Measurements from ENCODE around the gene ASTN2. TPM values are rescaled to one million over a fixed set of nuclear protein-coding genes. Genes with fewer than 3 reads are reported as not detected.

ASTN2 gene
- total RNA-seq, 6 experiments from 2014 or later = 0.91 to 3.1 (median 2.5) TPM

DNA sequence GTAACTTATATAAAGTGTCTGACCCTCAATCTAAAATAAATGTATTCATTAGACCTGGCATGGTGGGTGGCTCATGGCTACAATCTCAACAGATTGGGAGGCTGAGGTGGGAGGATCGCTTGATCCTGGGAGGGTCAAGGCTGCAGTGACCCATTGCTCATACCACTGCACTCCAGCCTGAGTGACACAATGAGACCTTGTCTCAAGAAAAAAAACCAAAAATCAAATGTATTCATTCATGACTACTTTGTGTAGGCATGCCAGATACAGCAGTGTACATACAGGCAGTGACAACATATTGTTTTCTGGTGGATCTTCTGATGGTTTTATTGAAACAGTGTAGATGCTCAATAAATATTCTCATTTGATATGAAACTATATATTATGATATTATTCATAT, 526.8 kb downstream of the ASTN2 start:
- Histone ChIP-seq H3K27me3 (no peaks in the 10 kb centered on the region), H3K4me1 (no peaks in the 10 kb centered on the region), H3K4me3 (no peak overlapping the region), H3K9me3 (no peaks in the 10 kb centered on the region), H3K27ac (no peak overlapping the region), H3K36me3 (no peaks in the 10 kb centered on the region)
- TF ChIP-seq CTCF (IDR thresholded peaks at IDR 0.05) (no peak), POLR2A (IDR thresholded peaks at IDR 0.05) (no peak)
- DNase-seq (no peak), ATAC-seq (no peak)
- intact Hi-C loops (cut with DNase I) = no loop called here
- 88% methylated on average over 1 of the region's 1 CpG for WGBS (ENCODE audit: insufficient coverage, low coverage, low lambda C conversion rate, missing lambda C conversion rate)

DNA sequence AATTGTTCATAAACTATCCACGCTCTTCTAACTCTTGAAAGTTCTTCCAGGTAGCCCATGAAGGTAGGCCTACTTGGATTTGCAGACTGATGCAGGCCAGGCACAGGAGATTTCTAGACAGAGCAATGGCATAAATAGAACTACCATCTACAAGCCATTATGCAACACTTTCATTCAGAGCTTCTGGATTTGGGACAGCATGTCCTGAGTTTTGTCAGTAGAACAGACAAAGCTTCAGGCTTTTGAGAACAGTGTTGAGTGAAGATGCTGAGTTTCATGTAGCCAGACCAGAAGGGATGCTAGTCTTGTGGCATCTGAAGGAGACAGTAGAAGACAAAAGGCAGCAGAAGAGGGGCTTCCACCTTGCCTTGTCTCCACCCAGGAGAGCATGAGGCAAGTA, 531.2 kb downstream of the ASTN2 start:
- no peak for DNase-seq

GRCh38 chr9:116877072-116877471, 537.8 kb downstream of the ASTN2 start:
- no peaks in the 10 kb centered on the region for H3K36me3 ChIP-seq
- no peaks in the 10 kb centered on the region for H3K27me3 ChIP-seq
- no peaks in the 10 kb centered on the region for H3K4me1 ChIP-seq
- DNase-seq (no peak), ATAC-seq (no peak)
- H3K9me3 ChIP-seq = no peaks in the 10 kb centered on the region
- 74% methylated on average over 3 of the region's 3 CpGs for WGBS (ENCODE audit: insufficient coverage, low coverage, low lambda C conversion rate, missing lambda C conversion rate)
- no peak for TF ChIP-seq CTCF (IDR thresholded peaks at IDR 0.05)
- no peak for TF ChIP-seq POLR2A (IDR thresholded peaks at IDR 0.05)
- no peak overlapping the region for H3K27ac ChIP-seq
- intact Hi-C loops (cut with DNase I) = no loop called here
- no peak overlapping the region for H3K4me3 ChIP-seq

More for the DNA sequence above, 531.2 kb downstream of the ASTN2 start:
- no peak for ATAC-seq
- TF ChIP-seq POLR2A (IDR thresholded peaks at IDR 0.05) (no peak), CTCF (IDR thresholded peaks at IDR 0.05) (no peak)
- 71% methylated on average over 1 of the region's 1 CpG for WGBS (ENCODE audit: insufficient coverage, low coverage, low lambda C conversion rate, missing lambda C conversion rate)
- Histone ChIP-seq H3K27ac (no peak overlapping the region), H3K4me3 (no peak overlapping the region), H3K36me3 (no peaks in the 10 kb centered on the region), H3K27me3 (no peaks in the 10 kb centered on the region), H3K9me3 (no peaks in the 10 kb centered on the region), H3K4me1 (no peaks in the 10 kb centered on the region)
- intact Hi-C loops (cut with DNase I) = no loop called here

GRCh38 chr9:116875576-116875975, 539.3 kb downstream of the ASTN2 start:
- 20% methylated on average over 1 of the region's 1 CpG for WGBS (ENCODE audit: insufficient coverage, low coverage, low lambda C conversion rate, missing lambda C conversion rate)
- intact Hi-C loops (cut with DNase I) = no loop called here
- Histone ChIP-seq H3K27me3 (no peaks in the 10 kb centered on the region), H3K4me1 (no peaks in the 10 kb centered on the region), H3K4me3 (no peak overlapping the region), H3K36me3 (no peaks in the 10 kb centered on the region), H3K9me3 (no peaks in the 10 kb centered on the region), H3K27ac (no peak overlapping the region)
- TF ChIP-seq POLR2A (IDR thresholded peaks at IDR 0.05) (no peak), CTCF (IDR thresholded peaks at IDR 0.05) (no peak)
- DNase-seq (no peak), ATAC-seq (no peak)

Data from right lobe of liver (tissue), 6 donors.